WTC11 (cell line): ENCODE data around the gene ILF3. TPM values are rescaled to one million over a fixed set of nuclear protein-coding genes. Genes with fewer than 3 reads are reported as not detected.

ENCODE experiments used
- ATF2 ChIP-seq: sonication (generic); formaldehyde crosslinking; IDR thresholded peaks from 2 replicates; pipeline ENCODE4 v1.8.1; 2022; ENCODE audit warnings: low read depth, missing genetic modification reagents, borderline replicate concordance
- E2F1 ChIP-seq: sonication (generic); formaldehyde crosslinking; IDR thresholded peaks from 2 replicates; pipeline ENCODE4 v1.8.0; 2022; ENCODE audit warnings: mild to moderate bottlenecking, missing genetic modification reagents
- E2F4 ChIP-seq: sonication (generic); formaldehyde crosslinking; IDR thresholded peaks from 2 replicates; pipeline ENCODE4 v1.8.1; 2022; ENCODE audit warnings: low read depth, mild to moderate bottlenecking, moderate library complexity, missing genetic modification reagents, borderline replicate concordance
- ELF4 ChIP-seq: sonication (generic); formaldehyde crosslinking; IDR thresholded peaks from 2 replicates; pipeline ENCODE4 v1.8.1; 2022; ENCODE audit warnings: low read depth, mild to moderate bottlenecking, moderate library complexity, missing genetic modification reagents
- FOXK1 ChIP-seq: sonication (generic); formaldehyde crosslinking; IDR thresholded peaks from 2 replicates; pipeline ENCODE4 v1.8.0; 2022; ENCODE audit warnings: mild to moderate bottlenecking, moderate library complexity, missing genetic modification reagents
- GRHL2 ChIP-seq: fragments of 250-450 bp; sonication (Bioruptor Pico); IDR thresholded peaks from 2 replicates; pipeline ENCODE4 v1.8.0; 2022; ENCODE audit warnings: mild to moderate bottlenecking, moderate library complexity; ENCODE audit not compliant: insufficient replicate concordance, severe bottlenecking
- HMGA2 ChIP-seq: fragments of 250-450 bp; sonication (Bioruptor Pico); IDR thresholded peaks from 2 replicates; pipeline ENCODE4 v1.4.0; 2021; ENCODE audit warnings: mild to moderate bottlenecking, moderate library complexity
- JAZF1 ChIP-seq: fragments of 250-450 bp; sonication (Bioruptor Pico); IDR thresholded peaks from 2 replicates; pipeline ENCODE4 v1.9.0; 2021; ENCODE audit warnings: moderate library complexity, mild to moderate bottlenecking, inconsistent platforms
- JUN ChIP-seq: sonication (generic); formaldehyde crosslinking; IDR thresholded peaks from 2 replicates; pipeline ENCODE4 v1.8.0; 2023; ENCODE audit warnings: mild to moderate bottlenecking, missing genetic modification reagents
- MLX ChIP-seq: sonication (generic); formaldehyde crosslinking; IDR thresholded peaks from 2 replicates; pipeline ENCODE4 v1.8.1; 2023; ENCODE audit warnings: mild to moderate bottlenecking, missing genetic modification reagents, moderate library complexity
- NFE2L1 ChIP-seq: sonication (generic); formaldehyde crosslinking; IDR thresholded peaks from 2 replicates; pipeline ENCODE4 v1.8.1; 2023; ENCODE audit warnings: missing genetic modification reagents
- NR1H2 ChIP-seq: sonication (generic); formaldehyde crosslinking; IDR thresholded peaks from 2 replicates; pipeline ENCODE4 v1.9.0; 2021; ENCODE audit warnings: mild to moderate bottlenecking, moderate library complexity, missing genetic modification reagents
- SMAD4 ChIP-seq: sonication (generic); formaldehyde crosslinking; IDR thresholded peaks from 2 replicates; pipeline ENCODE4 v1.8.0; 2022; ENCODE audit warnings: mild to moderate bottlenecking, missing genetic modification reagents
- SP1 ChIP-seq: sonication (generic); formaldehyde crosslinking; conservative IDR thresholded peaks from 2 replicates; pipeline ENCODE4 v1.8.1; 2022; ENCODE audit warnings: missing genetic modification reagents
- TCF7 ChIP-seq: sonication (generic); formaldehyde crosslinking; IDR thresholded peaks from 2 replicates; pipeline ENCODE4 v1.8.0; 2022; ENCODE audit warnings: mild to moderate bottlenecking, low read depth, missing genetic modification reagents, moderate library complexity
- TP53 ChIP-seq: sonication (generic); formaldehyde crosslinking; IDR thresholded peaks from 2 replicates; pipeline ENCODE4 v1.8.1; 2023; ENCODE audit warnings: mild to moderate bottlenecking, missing genetic modification reagents
- USF1 ChIP-seq: sonication (generic); formaldehyde crosslinking; IDR thresholded peaks from 2 replicates; pipeline ENCODE4 v1.8.0; 2022; ENCODE audit warnings: mild to moderate bottlenecking, missing genetic modification reagents
- ZNF138 ChIP-seq: sonication (generic); formaldehyde crosslinking; conservative IDR thresholded peaks from 2 replicates; pipeline ENCODE4 v1.8.1; 2022; ENCODE audit warnings: mild to moderate bottlenecking, moderate library complexity, missing genetic modification reagents
- ZNF219 ChIP-seq: sonication (generic); formaldehyde crosslinking; IDR thresholded peaks from 2 replicates; pipeline ENCODE4 v1.8.0; 2023; ENCODE audit warnings: missing genetic modification reagents, mild to moderate bottlenecking, borderline replicate concordance
- ZNF317 ChIP-seq: sonication (generic); formaldehyde crosslinking; IDR thresholded peaks from 2 replicates; pipeline ENCODE4 v1.8.1; 2023; ENCODE audit warnings: low read depth, mild to moderate bottlenecking, moderate library complexity, missing genetic modification reagents, borderline replicate concordance
- ZNF416 ChIP-seq: fragments of 250-450 bp; sonication (Bioruptor Pico); IDR thresholded peaks from 2 replicates; pipeline ENCODE4 v1.9.0; 2021; ENCODE audit warnings: mild to moderate bottlenecking, inconsistent platforms
- ZNF423 ChIP-seq: fragments of 250-450 bp; sonication (Bioruptor Pico); IDR thresholded peaks from 2 replicates; pipeline ENCODE4 v2.1.2; 2022; ENCODE audit warnings: mild to moderate bottlenecking, moderate library complexity
- total RNA-seq: library from RNA; stranded (reverse); gene quantifications from 3 replicates; pipeline ENCODE4 v1.2.3, GENCODE V29; 2021
- TF ChIP-seq, protein P1 (sequence below): sonication (generic); formaldehyde crosslinking; IDR thresholded peaks from 2 replicates; pipeline ENCODE4 v1.8.1; 2022; ENCODE audit warnings: mild to moderate bottlenecking, moderate library complexity, missing genetic modification reagents
- TF ChIP-seq, protein P2 (sequence below): sonication (generic); formaldehyde crosslinking; IDR thresholded peaks from 2 replicates; pipeline ENCODE4 v1.8.0; 2022; ENCODE audit warnings: mild to moderate bottlenecking, missing genetic modification reagents
- TF ChIP-seq, protein P3 (sequence below): fragments of 250-450 bp; sonication (Bioruptor Pico); IDR thresholded peaks from 2 replicates; pipeline ENCODE4 v1.9.0; 2021; ENCODE audit warnings: mild to moderate bottlenecking, borderline replicate concordance

Gene ILF3
- total RNA-seq, 1 experiment from 2014 or later = 659 TPM

DNA sequence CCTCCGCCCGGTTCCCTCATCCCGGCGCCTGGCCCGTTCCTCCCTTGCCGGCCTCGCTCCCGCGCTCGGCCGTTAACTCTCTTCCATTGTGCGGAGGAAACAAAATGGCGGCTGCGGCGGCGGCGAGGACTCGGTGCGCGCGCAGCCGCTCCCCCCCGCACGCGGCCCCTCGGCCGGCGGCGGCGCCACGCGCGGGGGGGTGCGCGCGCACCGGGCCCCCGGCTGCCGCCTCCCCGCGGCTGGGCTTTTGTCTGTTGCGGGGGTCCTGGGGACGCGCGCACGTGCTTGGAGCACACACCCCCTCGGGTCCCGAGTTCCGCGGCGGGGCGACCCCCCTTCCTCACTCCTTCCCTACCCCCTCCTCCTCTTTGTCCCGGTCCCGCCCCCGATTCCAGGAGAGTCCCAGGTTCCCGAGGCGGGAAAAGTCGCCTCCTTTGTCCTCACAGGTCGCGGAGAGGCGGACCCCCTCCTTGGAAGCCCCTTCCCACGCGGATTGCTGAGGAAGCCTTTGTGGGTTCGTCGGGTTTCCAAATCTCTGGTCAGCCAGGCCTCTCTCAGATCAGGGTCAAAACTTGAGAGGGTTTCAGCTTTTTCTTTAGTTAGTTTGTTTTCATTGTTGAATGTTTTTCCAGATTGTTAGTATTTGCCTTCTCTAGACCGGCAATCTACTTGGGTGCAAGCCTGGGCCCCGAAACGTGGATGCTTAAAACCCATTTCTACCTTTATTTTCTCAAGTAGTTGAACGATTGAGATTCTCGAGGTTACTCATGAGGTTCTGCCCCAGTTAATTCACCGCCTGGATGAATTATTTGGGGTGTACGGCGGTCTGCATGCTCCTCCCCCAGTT lies 687 bp downstream of the ILF3 start (continued):
- TF ChIP-seq E2F1 (CRISPR knock-in tag) = no peak
- no peak for TF ChIP-seq ELF4 (CRISPR knock-in tag)
- TF ChIP-seq, protein P1, sequence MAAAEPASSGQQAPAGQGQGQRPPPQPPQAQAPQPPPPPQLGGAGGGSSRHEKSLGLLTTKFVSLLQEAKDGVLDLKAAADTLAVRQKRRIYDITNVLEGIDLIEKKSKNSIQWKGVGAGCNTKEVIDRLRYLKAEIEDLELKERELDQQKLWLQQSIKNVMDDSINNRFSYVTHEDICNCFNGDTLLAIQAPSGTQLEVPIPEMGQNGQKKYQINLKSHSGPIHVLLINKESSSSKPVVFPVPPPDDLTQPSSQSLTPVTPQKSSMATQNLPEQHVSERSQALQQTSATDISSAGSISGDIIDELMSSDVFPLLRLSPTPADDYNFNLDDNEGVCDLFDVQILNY (CRISPR knock-in tag) = peak; percentile 89
- TF ChIP-seq NR1H2 (CRISPR knock-in tag) = no peak
- TF ChIP-seq MLX (CRISPR knock-in tag) = no peak
- TF ChIP-seq ZNF138 = no peak
- TF ChIP-seq, protein P2, sequence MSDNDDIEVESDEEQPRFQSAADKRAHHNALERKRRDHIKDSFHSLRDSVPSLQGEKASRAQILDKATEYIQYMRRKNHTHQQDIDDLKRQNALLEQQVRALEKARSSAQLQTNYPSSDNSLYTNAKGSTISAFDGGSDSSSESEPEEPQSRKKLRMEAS (CRISPR knock-in tag) = no peak; the same call in none of the 2 replicates
- no peak for TF ChIP-seq NFE2L1 (CRISPR knock-in tag)
- TF ChIP-seq GRHL2 (CRISPR knock-in tag) = no peak
- 0 out of 2 replicates have a peak, but pooled peaks have one; percentile 38 for TF ChIP-seq FOXK1 (CRISPR knock-in tag)
- peak; percentile 52 for TF ChIP-seq SP1 (CRISPR knock-in tag)
- no peak for TF ChIP-seq ZNF317
- TF ChIP-seq HMGA2 = no peak
- TF ChIP-seq SMAD4 = no peak
- TF ChIP-seq E2F4 = peak; percentile 86
- TF ChIP-seq TP53 (CRISPR knock-in tag) = no peak
- TF ChIP-seq ZNF423 (CRISPR knock-in tag) = no peak
- no peak for TF ChIP-seq TCF7 (CRISPR knock-in tag)
- no peak for TF ChIP-seq ZNF416 (CRISPR knock-in tag)
- no peak for TF ChIP-seq USF1 (CRISPR knock-in tag)
- TF ChIP-seq JUN = no peak
- no peak for TF ChIP-seq ZNF219 (CRISPR knock-in tag)
- TF ChIP-seq ATF2 (CRISPR knock-in tag) = no peak
- TF ChIP-seq JAZF1 (CRISPR knock-in tag) = no peak
- TF ChIP-seq, protein P3, sequence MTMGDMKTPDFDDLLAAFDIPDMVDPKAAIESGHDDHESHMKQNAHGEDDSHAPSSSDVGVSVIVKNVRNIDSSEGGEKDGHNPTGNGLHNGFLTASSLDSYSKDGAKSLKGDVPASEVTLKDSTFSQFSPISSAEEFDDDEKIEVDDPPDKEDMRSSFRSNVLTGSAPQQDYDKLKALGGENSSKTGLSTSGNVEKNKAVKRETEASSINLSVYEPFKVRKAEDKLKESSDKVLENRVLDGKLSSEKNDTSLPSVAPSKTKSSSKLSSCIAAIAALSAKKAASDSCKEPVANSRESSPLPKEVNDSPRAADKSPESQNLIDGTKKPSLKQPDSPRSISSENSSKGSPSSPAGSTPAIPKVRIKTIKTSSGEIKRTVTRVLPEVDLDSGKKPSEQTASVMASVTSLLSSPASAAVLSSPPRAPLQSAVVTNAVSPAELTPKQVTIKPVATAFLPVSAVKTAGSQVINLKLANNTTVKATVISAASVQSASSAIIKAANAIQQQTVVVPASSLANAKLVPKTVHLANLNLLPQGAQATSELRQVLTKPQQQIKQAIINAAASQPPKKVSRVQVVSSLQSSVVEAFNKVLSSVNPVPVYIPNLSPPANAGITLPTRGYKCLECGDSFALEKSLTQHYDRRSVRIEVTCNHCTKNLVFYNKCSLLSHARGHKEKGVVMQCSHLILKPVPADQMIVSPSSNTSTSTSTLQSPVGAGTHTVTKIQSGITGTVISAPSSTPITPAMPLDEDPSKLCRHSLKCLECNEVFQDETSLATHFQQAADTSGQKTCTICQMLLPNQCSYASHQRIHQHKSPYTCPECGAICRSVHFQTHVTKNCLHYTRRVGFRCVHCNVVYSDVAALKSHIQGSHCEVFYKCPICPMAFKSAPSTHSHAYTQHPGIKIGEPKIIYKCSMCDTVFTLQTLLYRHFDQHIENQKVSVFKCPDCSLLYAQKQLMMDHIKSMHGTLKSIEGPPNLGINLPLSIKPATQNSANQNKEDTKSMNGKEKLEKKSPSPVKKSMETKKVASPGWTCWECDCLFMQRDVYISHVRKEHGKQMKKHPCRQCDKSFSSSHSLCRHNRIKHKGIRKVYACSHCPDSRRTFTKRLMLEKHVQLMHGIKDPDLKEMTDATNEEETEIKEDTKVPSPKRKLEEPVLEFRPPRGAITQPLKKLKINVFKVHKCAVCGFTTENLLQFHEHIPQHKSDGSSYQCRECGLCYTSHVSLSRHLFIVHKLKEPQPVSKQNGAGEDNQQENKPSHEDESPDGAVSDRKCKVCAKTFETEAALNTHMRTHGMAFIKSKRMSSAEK (CRISPR knock-in tag) = no peak
